ENCODE measurements around the gene ZNHIT6. TPM values are rescaled to one million over a fixed set of nuclear protein-coding genes. Genes with fewer than 3 reads are reported as not detected.
"Not testable (repeated sequence)": the region's sequence is repeated elsewhere in the genome, so short reads cannot be mapped to it uniquely, and the experiment has no call there.

ZNHIT6 gene, protein sequence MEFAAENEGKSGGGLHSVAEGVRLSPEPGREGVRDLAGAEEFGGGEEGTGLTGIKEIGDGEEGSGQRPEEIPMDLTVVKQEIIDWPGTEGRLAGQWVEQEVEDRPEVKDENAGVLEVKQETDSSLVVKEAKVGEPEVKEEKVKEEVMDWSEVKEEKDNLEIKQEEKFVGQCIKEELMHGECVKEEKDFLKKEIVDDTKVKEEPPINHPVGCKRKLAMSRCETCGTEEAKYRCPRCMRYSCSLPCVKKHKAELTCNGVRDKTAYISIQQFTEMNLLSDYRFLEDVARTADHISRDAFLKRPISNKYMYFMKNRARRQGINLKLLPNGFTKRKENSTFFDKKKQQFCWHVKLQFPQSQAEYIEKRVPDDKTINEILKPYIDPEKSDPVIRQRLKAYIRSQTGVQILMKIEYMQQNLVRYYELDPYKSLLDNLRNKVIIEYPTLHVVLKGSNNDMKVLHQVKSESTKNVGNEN
- total RNA-seq = 10 to 100 TPM; 17.4 to 31.0 (median 24.0) TPM

DNA sequence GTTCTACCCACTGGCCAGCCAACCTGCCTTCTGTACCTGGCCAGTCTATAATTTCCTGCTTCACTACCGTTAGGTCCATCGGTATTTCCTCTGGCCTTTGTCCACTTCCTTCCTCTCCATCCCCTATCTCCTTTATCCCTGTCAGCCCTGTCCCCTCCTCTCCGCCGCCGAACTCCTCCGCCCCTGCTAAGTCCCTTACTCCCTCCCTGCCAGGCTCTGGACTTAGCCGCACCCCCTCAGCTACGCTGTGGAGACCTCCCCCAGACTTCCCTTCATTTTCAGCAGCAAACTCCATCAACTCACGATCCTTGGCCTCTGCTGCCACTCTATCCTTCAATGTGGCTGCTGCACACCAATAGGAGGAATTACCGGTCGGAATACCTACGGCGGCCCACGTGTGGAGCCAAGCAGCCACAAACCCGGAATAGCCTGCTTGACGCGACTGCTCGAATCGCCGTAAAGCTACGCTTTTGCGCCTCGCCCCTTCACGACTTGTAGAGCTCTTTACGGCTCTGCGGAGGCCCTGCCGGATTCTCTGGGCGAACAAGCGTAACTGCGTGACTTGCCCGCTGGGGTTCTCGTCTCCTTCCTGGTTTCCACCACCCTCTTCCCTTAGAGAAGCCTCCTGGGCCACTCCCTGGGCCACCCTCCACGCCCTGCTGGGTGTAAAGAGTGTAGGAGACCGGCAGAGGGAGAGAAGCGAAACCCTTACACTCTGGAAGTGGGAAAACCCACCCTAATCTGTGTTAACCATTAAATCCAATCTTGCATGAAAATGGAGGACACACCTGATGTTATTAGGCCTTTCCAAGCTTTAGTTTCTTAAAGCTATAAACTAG is at the start of gene ZNHIT6:
Gene ZNHIT6 (minus strand): TSS at position 444 of the 839 bp plus-strand sequence. CDS start 149 bp downstream, at position 295.
- in situ Hi-C loops (cut with MboI; ENCODE audit: low pct_unique_long_range_greater_than_20kb in 2 of 9, low sequenced_read_pairs in 9 of 9, unreplicated experiment in 9 of 9) = loop anchor here in 2 of 9 experiments (25.0 kb wide), 2 partner anchors 179 to 396 kb away; no protein-coding TSS in a partner anchor
- peaks cover 9 to 19% of the 10 kb centered on the region in 2 donors for H3K4me1 ChIP-seq (replicated peaks in 1 of 2)
- peak within 1 kb of the TSS; percentile 64 to 82 for H3K27ac ChIP-seq
- H3K4me3 ChIP-seq = peak within 1 kb of the TSS; percentile 47 to 89 (median 73)
- 0 to 11% (median 3%) methylated on average over 2 to 32 of the region's 35 CpGs; no CpG with 5 or more reads in 1 of the 10 experiments for WGBS, 10 experiments
- ATAC-seq (replicated peaks in 6 of 8) = peak; percentile 95 to 97 (median 96)

DNA sequence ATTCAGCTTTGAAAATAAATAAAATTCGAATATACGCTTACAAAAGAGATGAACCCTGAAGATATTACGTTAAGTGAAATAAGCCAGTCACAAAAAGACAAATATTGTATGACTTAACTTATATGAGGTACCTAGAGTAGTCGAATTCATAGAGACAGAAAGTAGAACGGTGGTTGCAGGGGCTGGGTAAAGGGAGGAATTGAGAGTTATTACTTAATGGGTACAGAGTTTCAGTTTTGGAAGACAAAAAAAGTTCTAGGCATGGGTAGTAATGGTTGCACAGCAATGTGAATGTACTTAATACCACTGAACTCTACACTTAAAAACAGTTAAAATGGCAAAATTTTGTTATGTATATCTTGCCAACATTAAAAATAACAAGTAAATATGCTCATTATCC is 48.6 kb upstream of the ZNHIT6 start:
- H3K4me1 ChIP-seq (replicated peaks in 1 of 2) = no peaks in the 10 kb centered on the region
- H3K27ac ChIP-seq = no peak overlapping the region
- H3K4me3 ChIP-seq = no peak overlapping the region
- WGBS, 10 experiments = 59 to 92% (median 82%) methylated on average over 4 to 5 of the region's 5 CpGs
- ATAC-seq (replicated peaks in 6 of 8) = no peak
- in situ Hi-C loops (cut with MboI; ENCODE audit: low pct_unique_long_range_greater_than_20kb in 2 of 9, low sequenced_read_pairs in 9 of 9, unreplicated experiment in 9 of 9) = no loop called here

DNA sequence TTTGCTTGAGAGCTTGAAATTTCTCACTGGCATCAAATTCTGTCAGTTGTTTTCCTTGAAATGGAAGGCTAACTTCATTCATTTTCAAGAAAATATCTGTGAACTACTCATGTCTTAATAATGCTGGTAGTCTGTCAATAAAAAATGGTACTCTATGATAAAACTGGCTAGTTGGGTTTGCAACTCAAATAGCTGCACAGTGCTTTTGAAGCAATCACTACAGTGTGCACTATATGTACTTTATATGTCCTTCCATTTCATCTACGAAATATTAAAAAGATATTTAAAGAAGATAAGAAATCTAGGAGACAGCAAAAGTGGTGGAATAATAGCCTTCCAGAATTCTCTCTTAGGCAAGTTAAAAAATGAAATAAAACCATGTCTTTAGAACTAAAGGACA is 39.9 kb upstream of the ZNHIT6 start:
- no peak for ATAC-seq (replicated peaks in 6 of 8)
- 29 to 100% (median 33%) methylated on average over 1 of the region's 1 CpG; no CpG with 5 or more reads in 3 of the 10 experiments for WGBS, 10 experiments
- Histone ChIP-seq H3K4me3 (no peak overlapping the region), H3K27ac (no peak overlapping the region), H3K4me1 (replicated peaks in 1 of 2) (no peaks in the 10 kb centered on the region)
- in situ Hi-C loops (cut with MboI; ENCODE audit: low pct_unique_long_range_greater_than_20kb in 2 of 9, low sequenced_read_pairs in 9 of 9, unreplicated experiment in 9 of 9) = no loop called here

DNA sequence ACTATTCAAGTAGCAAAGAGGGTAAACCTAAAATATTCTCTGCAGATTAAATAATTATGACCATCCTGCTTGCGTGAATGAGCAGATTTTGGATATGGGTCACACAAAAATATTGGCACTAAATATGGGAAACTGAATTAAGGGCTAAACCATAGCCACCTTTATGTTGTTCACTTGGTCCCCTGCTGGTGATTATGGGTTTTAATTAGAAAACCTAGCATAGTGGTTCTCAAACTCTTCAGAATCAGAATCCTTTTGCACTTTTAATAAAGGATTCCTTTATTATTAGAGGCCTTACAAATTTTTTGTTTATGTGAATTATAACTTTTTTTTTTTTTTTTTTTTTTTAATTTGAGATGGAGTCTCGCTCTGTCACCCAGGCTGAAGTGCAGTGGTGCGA is 38.5 kb upstream of the ZNHIT6 start:
- in situ Hi-C loops (cut with MboI; ENCODE audit: low pct_unique_long_range_greater_than_20kb in 2 of 9, low sequenced_read_pairs in 9 of 9, unreplicated experiment in 9 of 9) = no loop called here
- Histone ChIP-seq H3K4me3 (no peak overlapping the region), H3K27ac (no peak overlapping the region), H3K4me1 (replicated peaks in 1 of 2) (no peaks in the 10 kb centered on the region)
- ATAC-seq (replicated peaks in 6 of 8) = no peak
- 51 to 100% (median 83%) methylated on average over 1 to 3 of the region's 3 CpGs; no CpG with 5 or more reads in 1 of the 10 experiments for WGBS, 10 experiments

DNA sequence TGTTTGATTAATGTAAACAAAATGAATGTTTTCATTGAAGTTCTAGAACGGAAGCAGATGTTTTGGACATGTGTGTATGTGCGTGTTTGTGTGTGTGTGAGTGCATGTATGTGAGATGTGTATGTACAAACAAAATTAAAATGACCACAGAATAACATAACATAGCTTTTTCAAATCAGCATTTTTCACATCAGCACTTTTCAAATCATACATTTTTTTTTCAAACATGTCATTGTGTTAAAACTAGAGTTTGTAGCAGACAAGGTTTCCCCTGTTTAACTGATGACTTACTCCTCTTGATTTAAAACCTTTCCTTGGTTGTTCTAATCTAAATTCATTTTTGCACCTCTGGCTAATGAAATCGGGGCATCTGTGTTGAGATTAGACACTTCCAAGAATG is 35.6 kb upstream of the ZNHIT6 start:
- in situ Hi-C loops (cut with MboI; ENCODE audit: low pct_unique_long_range_greater_than_20kb in 2 of 9, low sequenced_read_pairs in 9 of 9, unreplicated experiment in 9 of 9) = no loop called here
- H3K27ac ChIP-seq = no peak overlapping the region
- H3K4me3 ChIP-seq = no peak overlapping the region
- 33 to 100% (median 81%) methylated on average over 1 to 3 of the region's 3 CpGs; no CpG with 5 or more reads in 1 of the 10 experiments for WGBS, 10 experiments
- no peaks in the 10 kb centered on the region for H3K4me1 ChIP-seq (replicated peaks in 1 of 2)
- no peak for ATAC-seq (replicated peaks in 6 of 8)

DNA sequence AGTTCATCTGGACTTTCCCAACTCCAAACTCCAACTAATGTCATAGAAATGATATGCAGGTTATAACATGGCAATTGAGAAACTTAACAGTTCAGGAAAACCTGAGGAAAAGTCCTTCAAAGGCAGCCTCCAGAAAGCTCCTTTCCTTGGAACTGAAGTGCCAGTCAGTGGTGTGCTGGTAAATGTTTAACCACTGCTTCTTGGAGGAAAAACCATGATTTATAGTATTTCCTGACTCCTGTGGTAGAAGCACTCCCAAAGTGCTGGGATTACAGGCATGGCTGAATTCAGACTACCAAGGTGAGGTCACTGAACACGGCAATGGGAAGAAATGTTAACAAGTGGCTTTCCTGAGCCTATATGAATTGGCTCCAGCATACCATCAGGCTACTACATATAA is 26.7 kb upstream of the ZNHIT6 start:
- Histone ChIP-seq H3K27ac (no peak overlapping the region), H3K4me1 (replicated peaks in 1 of 2) (no peaks in the 10 kb centered on the region), H3K4me3 (no peak overlapping the region)
- no peak for ATAC-seq (replicated peaks in 6 of 8)
- in situ Hi-C loops (cut with MboI; ENCODE audit: low pct_unique_long_range_greater_than_20kb in 2 of 9, low sequenced_read_pairs in 9 of 9, unreplicated experiment in 9 of 9) = no loop called here
- WGBS, 10 experiments = 0 to 100% (median 44%) methylated on average over 1 of the region's 1 CpG; no CpG with 5 or more reads in 4 of the 10 experiments

DNA sequence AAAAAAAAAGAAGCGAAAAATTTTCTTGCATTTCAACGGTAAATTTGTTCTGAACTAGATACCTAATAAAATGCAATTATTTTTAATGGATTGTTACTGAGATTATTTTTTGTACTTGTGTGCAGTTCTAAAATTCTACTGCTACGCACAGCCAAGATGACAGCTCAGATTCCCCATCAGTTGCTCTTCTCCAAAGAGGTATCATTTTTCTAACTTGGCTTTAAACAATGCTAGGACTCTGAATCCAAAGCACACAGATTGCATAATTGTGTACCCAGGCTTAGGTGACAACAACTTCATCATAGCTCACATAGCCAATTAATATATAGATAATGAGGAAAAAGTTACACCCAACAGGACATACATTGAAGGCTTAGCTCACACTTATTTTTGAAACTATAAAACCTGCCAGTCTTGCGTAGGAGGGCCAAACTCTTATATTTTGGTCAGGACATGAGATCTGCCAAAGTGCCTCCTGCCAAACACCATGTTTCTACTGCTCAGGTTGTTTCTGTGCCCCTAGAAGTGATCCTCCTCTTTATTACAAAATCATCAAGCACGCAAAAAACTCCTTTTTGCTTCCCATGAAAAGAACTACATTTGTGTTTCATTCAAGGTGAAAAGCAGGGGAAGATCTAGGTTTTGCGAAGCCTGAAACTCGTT is 10.6 kb upstream of the ZNHIT6 start:
- Histone ChIP-seq H3K4me3 (no peak overlapping the region), H3K27ac (no peak overlapping the region), H3K4me1 (replicated peaks in 1 of 2) (no peaks in the 10 kb centered on the region)
- 77 to 92% (median 85%) methylated on average over 5 to 7 of the region's 7 CpGs for WGBS, 10 experiments
- in situ Hi-C loops (cut with MboI; ENCODE audit: low pct_unique_long_range_greater_than_20kb in 2 of 9, low sequenced_read_pairs in 9 of 9, unreplicated experiment in 9 of 9) = loop anchor here in 2 of 9 experiments (25.0 kb wide), 2 partner anchors 168 to 407 kb away; no protein-coding TSS in a partner anchor
- no peak for ATAC-seq (replicated peaks in 6 of 8)

DNA sequence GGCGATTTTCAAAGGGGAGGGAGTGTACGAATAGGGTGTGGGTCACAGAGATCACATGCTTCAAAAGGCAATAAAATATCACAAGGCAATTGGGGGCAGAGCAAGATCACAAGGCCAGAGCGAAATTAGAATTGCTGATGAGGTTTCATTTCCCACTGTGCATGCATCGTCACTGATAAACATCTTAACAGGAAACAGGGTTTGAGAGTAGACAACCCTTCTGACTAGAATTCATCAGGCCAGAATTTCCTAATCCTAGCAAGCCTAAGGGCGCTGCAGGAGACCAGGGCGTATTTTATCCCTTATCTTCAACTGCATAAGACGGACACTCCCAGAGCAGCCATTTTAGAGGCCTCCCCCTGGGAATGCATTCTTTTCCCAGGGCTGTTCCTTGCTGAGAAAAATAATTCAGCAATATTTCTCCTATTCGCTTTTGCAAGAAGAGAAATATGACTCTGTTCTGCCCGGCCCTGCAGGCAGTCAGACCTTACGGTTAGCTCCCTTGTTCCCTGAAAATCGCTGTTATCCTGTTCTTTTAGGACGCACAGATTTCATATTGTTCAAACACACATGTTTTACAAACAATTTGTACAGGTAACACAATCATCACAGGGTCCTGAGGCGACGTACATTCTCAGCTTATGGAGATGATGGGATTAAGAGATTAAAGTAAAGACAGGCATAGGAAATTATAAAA is 6.3 kb upstream of the ZNHIT6 start:
- not testable (repeated sequence) for H3K27ac ChIP-seq; H3K4me3 ChIP-seq; H3K4me1 ChIP-seq (replicated peaks in 1 of 2)
- in situ Hi-C loops (cut with MboI; ENCODE audit: low pct_unique_long_range_greater_than_20kb in 2 of 9, low sequenced_read_pairs in 9 of 9, unreplicated experiment in 9 of 9) = loop anchor here in 2 of 9 experiments (25.0 kb wide), 2 partner anchors 173 to 402 kb away; no protein-coding TSS in a partner anchor
- 46 to 93% (median 77%) methylated on average over 3 to 14 of the region's 14 CpGs for WGBS, 10 experiments
- ATAC-seq (replicated peaks in 6 of 8) = peak in 3 of 8 experiments; percentile 52 to 77 (median 61)

DNA sequence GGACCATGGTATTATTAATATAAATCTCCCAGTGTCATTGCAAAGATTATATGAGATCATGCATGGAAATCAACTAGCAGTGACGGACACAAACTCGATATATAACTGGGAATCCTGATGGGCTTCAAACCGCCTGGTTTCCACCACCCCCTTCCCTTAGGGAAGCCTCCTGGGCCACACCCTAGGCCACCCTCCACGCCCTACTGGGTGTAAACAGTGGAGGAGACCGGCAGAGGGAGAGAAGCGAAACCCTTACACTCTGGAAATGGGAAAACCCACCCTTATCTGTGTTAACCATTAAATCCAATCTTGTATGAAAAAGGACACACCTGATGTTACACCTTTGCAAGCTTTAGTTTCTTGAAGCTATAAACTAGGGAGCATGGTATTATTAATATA is 595 bp upstream of the ZNHIT6 start:
- 51 to 100% (median 83%) methylated on average over 1 to 3 of the region's 6 CpGs; no CpG with 5 or more reads in 3 of the 10 experiments for WGBS, 10 experiments
- H3K27ac ChIP-seq = peak overlapping the region; percentile 64 to 82
- H3K4me1 ChIP-seq (replicated peaks in 1 of 2) = peaks cover 9 to 19% of the 10 kb centered on the region in 2 donors
- peak overlapping the region; percentile 47 to 89 (median 73) for H3K4me3 ChIP-seq
- ATAC-seq (replicated peaks in 6 of 8) = peak in 1 of 8 experiments; percentile 1
- in situ Hi-C loops (cut with MboI; ENCODE audit: low pct_unique_long_range_greater_than_20kb in 2 of 9, low sequenced_read_pairs in 9 of 9, unreplicated experiment in 9 of 9) = loop anchor here in 2 of 9 experiments (25.0 kb wide), 2 partner anchors 178 to 397 kb away; no protein-coding TSS in a partner anchor

DNA sequence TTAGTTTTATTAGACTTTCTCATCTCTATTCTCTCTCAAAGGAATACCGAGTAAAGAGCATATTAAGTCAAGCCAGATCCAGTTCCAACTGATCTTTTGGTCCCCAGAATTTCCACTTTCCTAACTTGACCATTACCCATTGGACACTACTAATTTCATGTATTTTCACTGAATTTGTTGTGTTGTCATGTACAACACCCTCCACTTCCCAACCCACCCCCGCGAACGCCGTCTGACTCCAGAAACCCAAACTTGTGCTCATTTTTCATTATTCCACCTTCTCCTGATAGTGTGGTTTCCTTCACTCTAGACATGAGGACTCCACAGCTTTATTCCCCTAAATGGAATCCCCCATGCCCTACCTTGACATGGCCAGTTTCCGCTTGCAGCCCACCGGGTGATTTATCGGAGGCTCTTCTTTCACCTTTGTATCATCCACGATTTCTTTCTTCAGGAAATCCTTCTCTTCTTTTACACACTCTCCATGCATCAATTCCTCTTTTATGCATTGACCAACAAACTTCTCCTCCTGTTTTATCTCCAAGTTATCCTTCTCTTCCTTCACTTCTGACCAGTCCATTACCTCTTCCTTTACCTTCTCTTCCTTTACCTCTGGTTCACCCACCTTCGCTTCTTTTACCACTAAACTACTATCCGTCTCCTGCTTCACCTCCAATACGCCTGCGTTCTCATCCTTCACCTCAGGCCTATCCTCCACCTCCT is 805 bp downstream of the ZNHIT6 start:
- no peak for ATAC-seq (replicated peaks in 6 of 8)
- 2 to 23% (median 7%) methylated on average over 8 to 13 of the region's 13 CpGs for WGBS, 10 experiments
- in situ Hi-C loops (cut with MboI; ENCODE audit: low pct_unique_long_range_greater_than_20kb in 2 of 9, low sequenced_read_pairs in 9 of 9, unreplicated experiment in 9 of 9) = loop anchor here in 2 of 9 experiments (25.0 kb wide), 2 partner anchors 180 to 395 kb away; no protein-coding TSS in a partner anchor
- Histone ChIP-seq H3K27ac (peak overlapping the region; percentile 30 to 82), H3K4me3 (peak overlapping the region; percentile 47 to 89 (median 73)), H3K4me1 (replicated peaks in 1 of 2) (peaks cover 9 to 19% of the 10 kb centered on the region in 2 donors)

DNA sequence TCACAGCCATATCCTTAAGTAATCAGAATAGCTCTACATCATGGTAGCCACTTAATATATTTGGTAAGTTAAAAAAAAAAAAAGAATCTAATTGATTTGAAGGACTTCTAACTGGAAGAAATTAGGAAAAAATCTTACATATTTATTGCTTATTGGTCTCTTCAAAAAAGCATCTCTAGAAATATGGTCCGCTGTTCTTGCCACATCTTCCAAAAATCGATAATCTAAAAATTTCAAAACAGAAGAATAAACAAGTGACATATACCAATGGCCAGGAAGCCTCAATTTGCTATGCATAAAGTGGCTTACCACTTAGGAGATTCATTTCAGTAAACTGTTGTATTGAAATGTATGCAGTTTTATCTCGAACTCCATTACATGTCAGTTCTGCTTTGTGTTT is 2.3 kb downstream of the ZNHIT6 start:
- ATAC-seq (replicated peaks in 6 of 8) = no peak
- Histone ChIP-seq H3K4me1 (replicated peaks in 1 of 2) (peaks cover 9 to 19% of the 10 kb centered on the region in 2 donors), H3K4me3 (peak overlapping the region in 2 of 5 donors; percentile 60 to 89), H3K27ac (no peak overlapping the region)
- in situ Hi-C loops (cut with MboI; ENCODE audit: low pct_unique_long_range_greater_than_20kb in 2 of 9, low sequenced_read_pairs in 9 of 9, unreplicated experiment in 9 of 9) = loop anchor here in 2 of 9 experiments (25.0 kb wide), 2 partner anchors 181 to 394 kb away; no protein-coding TSS in a partner anchor
- WGBS, 10 experiments = 87 to 100% (median 93%) methylated on average over 1 to 3 of the region's 3 CpGs; no CpG with 5 or more reads in 2 of the 10 experiments

All from motor neuron (in vitro differentiated cells).